ENCODE data around the gene LY9. TPM values are rescaled to one million over a fixed set of nuclear protein-coding genes. Genes with fewer than 3 reads are reported as not detected.

The LY9 gene
- polyA plus RNA-seq, 1 of the 3 experiments (the other 2 are of a cell fraction), result not detected

DNA sequence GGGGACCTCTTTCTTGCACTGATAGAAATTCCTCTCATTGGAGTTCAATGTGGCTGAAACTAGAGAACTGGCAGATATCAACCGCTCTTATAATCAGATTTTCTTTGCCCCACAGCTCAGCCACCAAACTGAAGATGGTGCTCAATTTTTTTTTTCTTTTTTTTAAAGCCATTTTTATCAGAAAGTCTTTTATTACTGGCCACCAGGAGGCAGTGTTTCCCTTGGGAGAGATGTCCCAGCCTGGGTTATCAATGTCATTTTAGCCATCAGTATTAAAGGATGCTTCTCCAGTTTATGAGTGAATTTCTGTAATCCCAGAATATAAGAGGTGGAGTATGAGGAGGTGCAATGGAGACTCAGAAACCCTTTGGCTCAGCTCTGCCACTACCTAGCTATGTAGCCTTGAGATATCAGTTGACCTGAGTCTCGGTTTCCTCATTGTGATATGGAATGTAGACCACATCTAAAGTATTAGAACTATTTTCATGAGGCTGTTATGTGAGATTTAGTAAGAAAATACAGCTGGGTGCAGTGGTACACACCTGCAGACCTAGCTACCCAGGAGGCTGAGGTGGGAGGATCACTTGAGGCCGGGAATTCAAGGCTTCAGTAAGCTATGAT, 39.1 kb downstream of the LY9 start:
- Histone ChIP-seq H3K4me2 (no peak overlapping the region), H3F3A (replicated peaks; ENCODE audit: insufficient read depth) (no peaks in the 10 kb centered on the region), H3K36me3 (replicated peaks in 1 of 2; ENCODE audit: control insufficient read depth in 1 of 2, insufficient read depth in 2 of 2, low read length in 1 of 2) (no peaks in the 10 kb centered on the region), H2AFZ (ENCODE audit: low read depth) (no peak overlapping the region), H3K4me1 (ENCODE audit: control insufficient read depth in 1 of 2, insufficient read depth in 2 of 2, low read depth in 1 of 2, low read length in 1 of 2) (no peaks in the 10 kb centered on the region), H3K9me2 (no peaks in the 10 kb centered on the region), H3K27me3 (ENCODE audit: insufficient read depth) (peaks cover 30% of the 10 kb centered on the region; the same call in 1 of the 2 replicates), H3K27ac (ENCODE audit: low read depth in 2 of 2, low read length in 1 of 2) (no peak overlapping the region), H4K20me1 (ENCODE audit: insufficient read depth) (no peaks in the 10 kb centered on the region), H3K9me3 (no peaks in the 10 kb centered on the region), H3K79me2 (ENCODE audit: insufficient read depth) (no peaks in the 10 kb centered on the region), H3K4me3 (ENCODE audit: low read depth in 2 of 2, low read length in 1 of 2) (peak overlapping the region in 1 of 2 experiments; percentile 45; a peak in 1 of 4 replicates), H3K9ac (no peak overlapping the region)
- 13% methylated on average over 3 of the region's 3 CpGs for WGBS (ENCODE audit: low lambda C conversion rate)
- ChIA-PET CTCF (interaction anchor here (1.3 to 1.5 kb wide), 4 partner anchors 9 to 116 kb away, joined by 4 to 6 read pairs (median 6); no protein-coding TSS in a partner anchor), POLR2A (no interaction called here)
- TF ChIP-seq RCOR1 (IDR thresholded peaks at IDR 0.05; ENCODE audit: low read length) (no peak), SMC3 (IDR thresholded peaks at IDR 0.05; ENCODE audit: low read depth, low read length) (peak; percentile 37; the same call in 1 of the 2 replicates), RXRA (IDR thresholded peaks at IDR 0.05; ENCODE audit: borderline replicate concordance, low read depth) (no peak), RAD21 (IDR thresholded peaks at IDR 0.05; ENCODE audit: low read length) (peak; percentile 54), TAF1 (IDR thresholded peaks at IDR 0.05; ENCODE audit: borderline replicate concordance, low read depth, low read length) (no peak)
- TF ChIP-seq, protein P1, sequence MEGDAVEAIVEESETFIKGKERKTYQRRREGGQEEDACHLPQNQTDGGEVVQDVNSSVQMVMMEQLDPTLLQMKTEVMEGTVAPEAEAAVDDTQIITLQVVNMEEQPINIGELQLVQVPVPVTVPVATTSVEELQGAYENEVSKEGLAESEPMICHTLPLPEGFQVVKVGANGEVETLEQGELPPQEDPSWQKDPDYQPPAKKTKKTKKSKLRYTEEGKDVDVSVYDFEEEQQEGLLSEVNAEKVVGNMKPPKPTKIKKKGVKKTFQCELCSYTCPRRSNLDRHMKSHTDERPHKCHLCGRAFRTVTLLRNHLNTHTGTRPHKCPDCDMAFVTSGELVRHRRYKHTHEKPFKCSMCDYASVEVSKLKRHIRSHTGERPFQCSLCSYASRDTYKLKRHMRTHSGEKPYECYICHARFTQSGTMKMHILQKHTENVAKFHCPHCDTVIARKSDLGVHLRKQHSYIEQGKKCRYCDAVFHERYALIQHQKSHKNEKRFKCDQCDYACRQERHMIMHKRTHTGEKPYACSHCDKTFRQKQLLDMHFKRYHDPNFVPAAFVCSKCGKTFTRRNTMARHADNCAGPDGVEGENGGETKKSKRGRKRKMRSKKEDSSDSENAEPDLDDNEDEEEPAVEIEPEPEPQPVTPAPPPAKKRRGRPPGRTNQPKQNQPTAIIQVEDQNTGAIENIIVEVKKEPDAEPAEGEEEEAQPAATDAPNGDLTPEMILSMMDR (IDR thresholded peaks at IDR 0.05), result peak; percentile 61
- DNase-seq, result peak; percentile 23

DNA sequence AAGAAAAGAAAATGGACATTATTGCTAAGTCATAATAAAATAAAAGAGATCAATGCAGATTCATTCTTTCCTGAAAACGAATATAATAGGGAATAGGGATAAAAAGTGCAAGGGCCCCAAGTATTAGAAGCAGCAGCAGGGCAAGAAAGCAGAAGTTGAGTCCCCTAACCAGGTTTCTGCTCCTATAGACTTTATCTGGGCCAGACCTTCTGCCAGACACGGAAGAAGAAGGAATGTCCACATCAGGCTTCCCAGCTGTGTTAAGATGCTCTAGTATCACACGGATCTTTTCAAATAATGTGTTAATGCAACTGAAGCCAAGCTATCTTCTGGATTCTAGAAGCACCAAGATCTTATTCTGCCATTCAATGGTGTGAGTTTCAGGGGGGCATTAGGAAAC, 39.8 kb downstream of the LY9 start:
- Histone ChIP-seq H2AFZ (ENCODE audit: low read depth) (no peak overlapping the region), H3K27ac (ENCODE audit: low read depth in 2 of 2, low read length in 1 of 2) (no peak overlapping the region), H3K9me3 (no peaks in the 10 kb centered on the region), H3F3A (replicated peaks; ENCODE audit: insufficient read depth) (no peaks in the 10 kb centered on the region), H3K4me3 (ENCODE audit: low read depth in 2 of 2, low read length in 1 of 2) (no peak overlapping the region), H4K20me1 (ENCODE audit: insufficient read depth) (no peaks in the 10 kb centered on the region), H3K36me3 (replicated peaks in 1 of 2; ENCODE audit: control insufficient read depth in 1 of 2, insufficient read depth in 2 of 2, low read length in 1 of 2) (no peaks in the 10 kb centered on the region), H3K4me2 (no peak overlapping the region), H3K79me2 (ENCODE audit: insufficient read depth) (no peaks in the 10 kb centered on the region), H3K9me2 (no peaks in the 10 kb centered on the region), H3K27me3 (ENCODE audit: insufficient read depth) (peaks cover 30% of the 10 kb centered on the region; the same call in 1 of the 2 replicates), H3K9ac (no peak overlapping the region), H3K4me1 (ENCODE audit: control insufficient read depth in 1 of 2, insufficient read depth in 2 of 2, low read depth in 1 of 2, low read length in 1 of 2) (no peaks in the 10 kb centered on the region)
- ChIA-PET CTCF (interaction anchor here (1.3 to 1.5 kb wide), 4 partner anchors 8 to 116 kb away, joined by 4 to 6 read pairs (median 6); no protein-coding TSS in a partner anchor), POLR2A (no interaction called here)
- no peak for TF ChIP-seq JUND (IDR thresholded peaks at IDR 0.05)
- no peak for TF ChIP-seq GATA2 (CRISPR knock-in tag; IDR thresholded peaks at IDR 0.05)
- TF ChIP-seq, protein P2, sequence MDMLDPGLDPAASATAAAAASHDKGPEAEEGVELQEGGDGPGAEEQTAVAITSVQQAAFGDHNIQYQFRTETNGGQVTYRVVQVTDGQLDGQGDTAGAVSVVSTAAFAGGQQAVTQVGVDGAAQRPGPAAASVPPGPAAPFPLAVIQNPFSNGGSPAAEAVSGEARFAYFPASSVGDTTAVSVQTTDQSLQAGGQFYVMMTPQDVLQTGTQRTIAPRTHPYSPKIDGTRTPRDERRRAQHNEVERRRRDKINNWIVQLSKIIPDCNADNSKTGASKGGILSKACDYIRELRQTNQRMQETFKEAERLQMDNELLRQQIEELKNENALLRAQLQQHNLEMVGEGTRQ (IDR thresholded peaks at IDR 0.05; ENCODE audit: borderline replicate concordance, low read depth, low read length), result no peak
- TF ChIP-seq EP300 (IDR thresholded peaks at IDR 0.05; ENCODE audit: borderline replicate concordance in 1 of 2, low read depth in 1 of 2, low read length in 1 of 2), result no peak
- TF ChIP-seq ZBTB33 (IDR thresholded peaks at IDR 0.05; ENCODE audit: borderline replicate concordance, low read depth), result no peak
- TF ChIP-seq USF1 (IDR thresholded peaks at IDR 0.05; ENCODE audit: borderline replicate concordance, low read depth), result no peak
- no peak for TF ChIP-seq NFIC (IDR thresholded peaks at IDR 0.05; ENCODE audit: borderline replicate concordance)
- TF ChIP-seq SMC3 (IDR thresholded peaks at IDR 0.05; ENCODE audit: low read depth, low read length), result no peak
- TF ChIP-seq CHD2 (IDR thresholded peaks at IDR 0.05; ENCODE audit: low read length, partially characterized antibody), result no peak
- TF ChIP-seq RAD21 (IDR thresholded peaks at IDR 0.05; ENCODE audit: low read length), result no peak
- TF ChIP-seq FOSL2 (IDR thresholded peaks at IDR 0.05; ENCODE audit: borderline replicate concordance, low read depth), result no peak
- TF ChIP-seq RFX5 (IDR thresholded peaks at IDR 0.05; ENCODE audit: low read length), result no peak
- TF ChIP-seq MXI1 (IDR thresholded peaks at IDR 0.05; ENCODE audit: low read depth, low read length), result no peak
- no peak for TF ChIP-seq POLR2AphosphoS5 (IDR thresholded peaks at IDR 0.05; ENCODE audit: low read depth, low read length)
- no peak for TF ChIP-seq FOXM1 (IDR thresholded peaks at IDR 0.05; ENCODE audit: low read depth)
- no peak for TF ChIP-seq YY1 (IDR thresholded peaks at IDR 0.05; ENCODE audit: low read depth)
- TF ChIP-seq RXRA (IDR thresholded peaks at IDR 0.05; ENCODE audit: borderline replicate concordance, low read depth), result no peak
- no peak for TF ChIP-seq MEF2A (IDR thresholded peaks at IDR 0.05; ENCODE audit: borderline replicate concordance, low read depth)
- WGBS (ENCODE audit: low lambda C conversion rate), result 9% methylated on average over 3 of the region's 3 CpGs
- no peak for DNase-seq

Measured in SK-N-SH (cell line).